ENCODE results near the gene TTLL5.

TTLL5 gene
- total RNA-seq = 15.0 to 24.8 (median 20.9) reads per million in 17 experiments

GRCh38 chr14:75660630-75661498, at the start of gene TTLL5, which contains the start of gene ERG28:
TSS of gene TTLL5 (plus strand) at chr14:75661246. CDS start at chr14:75663150, 1,904 bp downstream.
TSS of gene ERG28 (minus strand) at chr14:75660876. CDS start at chr14:75657502, 3,374 bp downstream.
- DNase-seq = peak; percentile 97 to 98 (median 98)

GRCh38 chr14:75612157-75612556, 48.9 kb upstream of the TTLL5 start:
- no peak for DNase-seq

- peak; percentile 76 to 93 (median 84) for DNase-seq
Measured at GRCh38 chr14:75614179-75614578, 46.9 kb upstream of the TTLL5 start.

GRCh38 chr14:75615200-75615599, 45.8 kb upstream of the TTLL5 start:
- DNase-seq = peak; percentile 87 to 97 (median 93)

- peak; percentile 41 to 70 (median 57) for DNase-seq
Measured at GRCh38 chr14:75619548-75619947, 41.5 kb upstream of the TTLL5 start.

- no peak for DNase-seq
Measured at GRCh38 chr14:75625034-75625433, 36.0 kb upstream of the TTLL5 start.

GRCh38 chr14:75626396-75626795, 34.6 kb upstream of the TTLL5 start:
- peak in 3 of 4 experiments; percentile 15 to 46 (median 39) for DNase-seq

GRCh38 chr14:75626863-75627262, 34.2 kb upstream of the TTLL5 start:
- DNase-seq = peak in 2 of 4 experiments; percentile 22 to 32

- DNase-seq = no peak
Measured at GRCh38 chr14:75627406-75627805, 33.6 kb upstream of the TTLL5 start.

- DNase-seq = no peak
Measured at GRCh38 chr14:75628816-75629215, 32.2 kb upstream of the TTLL5 start.

- DNase-seq = no peak
Measured at GRCh38 chr14:75630695-75631452, 30.2 kb upstream of the TTLL5 start.

GRCh38 chr14:75631453-75631831, 29.6 kb upstream of the TTLL5 start:
- DNase-seq = no peak

GRCh38 chr14:75634848-75635247, 26.2 kb upstream of the TTLL5 start:
- no peak for DNase-seq

GRCh38 chr14:75636100-75636692, 24.9 kb upstream of the TTLL5 start:
- no peak for DNase-seq

GRCh38 chr14:75640876-75641275, 20.2 kb upstream of the TTLL5 start:
- DNase-seq = no peak

- DNase-seq = no peak
Measured at GRCh38 chr14:75643985-75644384, 17.1 kb upstream of the TTLL5 start.

GRCh38 chr14:75645056-75645455, 16.0 kb upstream of the TTLL5 start:
- no peak for DNase-seq

GRCh38 chr14:75646762-75647161, 14.3 kb upstream of the TTLL5 start:
- DNase-seq = no peak

GRCh38 chr14:75647640-75648039, 13.4 kb upstream of the TTLL5 start:
- DNase-seq = no peak

GRCh38 chr14:75648066-75648838, 12.8 kb upstream of the TTLL5 start:
- DNase-seq = no peak

- no peak for DNase-seq
Measured at GRCh38 chr14:75649337-75649736, 11.7 kb upstream of the TTLL5 start.

- no peak for DNase-seq
Measured at GRCh38 chr14:75649773-75650172, 11.3 kb upstream of the TTLL5 start.

Measured in suppressor macrophage (primary cell).